Measurements from ENCODE around the gene SMLR1.

GRCh38 chr6:130870179-130870880 lies 43.1 kb downstream of the SMLR1 start:
- TF ChIP-seq NKRF (conservative IDR thresholded peaks at IDR 0.05) (no peak), CTCF (IDR thresholded peaks at IDR 0.05 in 2 of 3, conservative IDR thresholded peaks at IDR 0.05 in 1 of 3; ENCODE audit: control insufficient read depth in 2 of 3, extremely low read depth in 1 of 3, insufficient read depth in 1 of 3, low read depth in 3 of 3, low read length in 3 of 3) (no peak), EP300 (IDR thresholded peaks at IDR 0.05; ENCODE audit: borderline replicate concordance in 1 of 2, control insufficient read depth in 1 of 2, low read depth in 2 of 2, low read length in 2 of 2) (no peak), REST (IDR thresholded peaks at IDR 0.05; ENCODE audit: low read depth, low read length) (no peak), DPF2 (IDR thresholded peaks at IDR 0.05) (no peak), TCF12 (IDR thresholded peaks at IDR 0.05; ENCODE audit: low read depth, low read length) (no peak), BCL3 (IDR thresholded peaks at IDR 0.05; ENCODE audit: borderline replicate concordance, insufficient read depth, low read depth, low read length, poor library complexity, severe bottlenecking) (no peak), TAF1 (IDR thresholded peaks at IDR 0.05; ENCODE audit: borderline replicate concordance, low read depth, low read length) (no peak), HDGF (IDR thresholded peaks at IDR 0.05) (no peak), POLR2A (IDR thresholded peaks at IDR 0.05; ENCODE audit: low read depth, low read length) (no peak), YY1 (IDR thresholded peaks at IDR 0.05; ENCODE audit: low read depth, low read length) (no peak), ESRRA (IDR thresholded peaks at IDR 0.05; ENCODE audit: low read length) (no peak), ATF2 (IDR thresholded peaks at IDR 0.05; ENCODE audit: low read length) (no peak), JUND (IDR thresholded peaks at IDR 0.05; ENCODE audit: low read depth, low read length) (no peak)

Data from GM12878 (cell line).